Glutamatergic neuron (in vitro differentiated cells): ENCODE data around the gene HS3ST2. TPM values are rescaled to one million over a fixed set of nuclear protein-coding genes. Genes with fewer than 3 reads are reported as not detected.

Experiments
- DNase-seq: peaks from one replicate; pipeline ENCODE4 v3.0.0; 2022
- H3K27ac Mint-ChIP-seq: one replicate; pipeline ENCODE4 v1.8.0; 2020; ENCODE audit warnings: mild to moderate bottlenecking, mixed read lengths, inconsistent platforms; ENCODE audit not compliant: unreplicated experiment
- H3K27me3 Mint-ChIP-seq: one replicate; pipeline ENCODE4 v1.8.0; 2020; ENCODE audit warnings: mild to moderate bottlenecking, moderate library complexity, mixed read lengths, inconsistent platforms; ENCODE audit not compliant: unreplicated experiment
- H3K36me3 Mint-ChIP-seq: one replicate; pipeline ENCODE4 v1.8.0; 2020; ENCODE audit warnings: mild to moderate bottlenecking, mixed read lengths, inconsistent platforms; ENCODE audit not compliant: unreplicated experiment
- H3K4me1 Mint-ChIP-seq: one replicate; pipeline ENCODE4 v1.8.0; 2020; ENCODE audit warnings: mild to moderate bottlenecking, low read depth, mixed read lengths, inconsistent platforms; ENCODE audit not compliant: unreplicated experiment
- H3K4me3 Mint-ChIP-seq: one replicate; pipeline ENCODE4 v1.8.0; 2020; ENCODE audit warnings: mild to moderate bottlenecking, mixed read lengths, inconsistent platforms; ENCODE audit not compliant: unreplicated experiment
- H3K9me3 Mint-ChIP-seq: one replicate; pipeline ENCODE4 v1.8.0; 2020; ENCODE audit warnings: mild to moderate bottlenecking, moderate library complexity, mixed read lengths, inconsistent platforms; ENCODE audit not compliant: unreplicated experiment
- total RNA-seq: library from RNA; stranded (reverse); fragmentation: NEBNext Ultra II Directional; extraction: Animal tissue kit (Norgen Biotek cat#: 25700); gene quantifications from one replicate; pipeline ENCODE4 v1.2.1, GENCODE V29; 2021; ENCODE audit not compliant: unreplicated experiment
- TF ChIP-seq, protein P1 (sequence below): fragments of 200-600 bp; sonication (generic); IDR thresholded peaks from one replicate; pipeline ENCODE4 v1.5.0; 2021; ENCODE audit not compliant: partially characterized antibody, unreplicated experiment

Gene HS3ST2
- total RNA-seq, 1 donor from 2014 or later = 32.5 TPM

DNA sequence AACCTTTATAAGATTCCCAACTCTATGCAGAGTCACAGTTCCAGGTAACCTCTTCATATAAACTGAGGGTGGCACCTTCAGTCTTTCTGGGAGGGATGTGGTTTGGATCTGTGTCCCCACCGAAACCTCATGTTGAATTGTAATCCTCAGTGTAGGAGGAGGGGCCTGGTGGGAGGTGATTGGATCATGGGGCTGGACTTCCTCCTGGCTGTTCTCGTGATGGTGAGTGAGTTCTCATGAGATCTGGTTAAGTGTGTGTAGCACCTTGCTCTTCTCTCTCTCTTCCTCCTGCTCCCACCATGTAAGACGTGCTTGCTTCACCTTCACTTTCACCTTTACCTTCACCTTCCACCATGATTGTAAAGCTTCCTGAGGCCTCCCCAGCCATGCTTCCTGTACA lies 30.5 kb downstream of the HS3ST2 start:
- H3K4me3 Mint-ChIP-seq = no peak overlapping the region
- no peak overlapping the region for H3K27ac Mint-ChIP-seq
- DNase-seq = no peak
- H3K4me1 Mint-ChIP-seq = peaks cover 3% of the 10 kb centered on the region
- TF ChIP-seq, protein P1, sequence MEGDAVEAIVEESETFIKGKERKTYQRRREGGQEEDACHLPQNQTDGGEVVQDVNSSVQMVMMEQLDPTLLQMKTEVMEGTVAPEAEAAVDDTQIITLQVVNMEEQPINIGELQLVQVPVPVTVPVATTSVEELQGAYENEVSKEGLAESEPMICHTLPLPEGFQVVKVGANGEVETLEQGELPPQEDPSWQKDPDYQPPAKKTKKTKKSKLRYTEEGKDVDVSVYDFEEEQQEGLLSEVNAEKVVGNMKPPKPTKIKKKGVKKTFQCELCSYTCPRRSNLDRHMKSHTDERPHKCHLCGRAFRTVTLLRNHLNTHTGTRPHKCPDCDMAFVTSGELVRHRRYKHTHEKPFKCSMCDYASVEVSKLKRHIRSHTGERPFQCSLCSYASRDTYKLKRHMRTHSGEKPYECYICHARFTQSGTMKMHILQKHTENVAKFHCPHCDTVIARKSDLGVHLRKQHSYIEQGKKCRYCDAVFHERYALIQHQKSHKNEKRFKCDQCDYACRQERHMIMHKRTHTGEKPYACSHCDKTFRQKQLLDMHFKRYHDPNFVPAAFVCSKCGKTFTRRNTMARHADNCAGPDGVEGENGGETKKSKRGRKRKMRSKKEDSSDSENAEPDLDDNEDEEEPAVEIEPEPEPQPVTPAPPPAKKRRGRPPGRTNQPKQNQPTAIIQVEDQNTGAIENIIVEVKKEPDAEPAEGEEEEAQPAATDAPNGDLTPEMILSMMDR = no peak
- peaks cover 2% of the 10 kb centered on the region for H3K27me3 Mint-ChIP-seq
- H3K9me3 Mint-ChIP-seq = peaks cover 5% of the 10 kb centered on the region
- peaks cover 4% of the 10 kb centered on the region for H3K36me3 Mint-ChIP-seq

DNA sequence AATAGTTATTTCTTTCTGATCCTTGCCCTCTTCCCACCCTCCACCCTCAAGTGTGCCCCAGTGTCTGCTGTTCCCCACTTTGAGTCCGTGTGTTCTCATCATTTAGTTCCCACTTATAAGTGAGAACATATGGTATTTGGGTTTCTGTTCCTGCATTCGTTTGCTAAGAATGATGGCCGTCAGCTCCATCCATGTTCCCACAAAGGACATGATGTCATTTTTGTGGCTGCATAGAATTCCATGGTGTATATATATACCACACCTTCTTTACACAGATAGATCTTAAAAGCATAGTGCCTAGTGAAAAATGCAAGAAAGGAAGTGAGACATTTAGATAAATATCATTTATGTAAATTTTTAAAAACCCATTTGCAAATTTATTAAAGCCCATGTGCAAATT lies 33.1 kb downstream of the HS3ST2 start:
- no peak overlapping the region for H3K4me3 Mint-ChIP-seq
- no peak for DNase-seq
- H3K27me3 Mint-ChIP-seq = no peaks in the 10 kb centered on the region
- H3K27ac Mint-ChIP-seq = no peak overlapping the region
- TF ChIP-seq, protein P1 = no peak
- H3K4me1 Mint-ChIP-seq = peaks cover 7% of the 10 kb centered on the region
- peaks cover 3% of the 10 kb centered on the region for H3K9me3 Mint-ChIP-seq
- peaks cover 4% of the 10 kb centered on the region for H3K36me3 Mint-ChIP-seq

DNA sequence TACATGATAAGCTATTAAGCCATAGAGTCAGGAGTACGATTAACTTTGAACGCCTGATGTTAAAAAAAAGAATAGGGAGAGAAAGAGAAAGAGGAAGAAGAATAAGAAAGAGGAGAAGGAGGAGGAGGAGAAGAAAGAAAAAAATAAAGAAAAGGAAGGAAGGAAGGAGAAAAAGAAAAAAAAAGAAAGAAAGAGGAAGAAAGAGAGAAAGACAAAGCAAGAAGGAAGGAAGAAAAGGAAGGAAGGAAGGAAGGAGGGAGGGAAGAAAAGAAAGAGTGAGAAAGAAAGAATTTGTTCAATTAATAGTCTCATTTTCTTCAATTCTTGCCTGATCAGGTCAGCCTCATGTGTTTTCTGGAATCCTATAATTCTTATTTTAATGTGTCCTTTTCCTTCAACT lies 33.7 kb downstream of the HS3ST2 start:
- Mint-ChIP-seq H3K4me3 (no peak overlapping the region), H3K36me3 (peaks cover 4% of the 10 kb centered on the region)

DNA sequence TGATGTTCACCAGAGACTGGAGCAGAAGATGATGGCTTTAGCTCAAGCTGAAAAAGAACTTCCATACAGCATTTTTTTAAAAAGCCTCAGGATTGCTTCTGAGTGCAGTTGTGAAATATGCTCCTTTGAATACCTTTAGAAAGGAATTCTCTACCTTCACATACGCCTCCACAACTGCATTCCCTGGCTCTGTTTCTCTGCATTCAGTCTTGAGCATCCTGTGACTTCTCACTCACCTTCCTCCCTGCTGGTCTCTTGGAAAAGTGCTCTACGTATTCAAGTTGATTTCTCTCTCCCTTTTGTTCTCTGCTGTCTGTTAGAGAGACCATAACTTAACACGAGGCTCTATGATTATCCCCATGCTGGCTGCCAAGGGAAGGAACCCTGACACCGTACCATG lies 34.5 kb downstream of the HS3ST2 start:
- Mint-ChIP-seq H3K36me3 (peaks cover 4% of the 10 kb centered on the region), H3K4me1 (peaks cover 9% of the 10 kb centered on the region), H3K9me3 (peaks cover 2% of the 10 kb centered on the region), H3K4me3 (no peak overlapping the region), H3K27me3 (no peaks in the 10 kb centered on the region), H3K27ac (no peak overlapping the region)
- no peak for DNase-seq
- TF ChIP-seq, protein P1 = no peak

More for the DNA sequence above, 33.7 kb downstream of the HS3ST2 start:
- Mint-ChIP-seq H3K4me1 (peaks cover 9% of the 10 kb centered on the region), H3K27me3 (no peaks in the 10 kb centered on the region), H3K9me3 (peaks cover 2% of the 10 kb centered on the region), H3K27ac (no peak overlapping the region)
- no peak for DNase-seq
- TF ChIP-seq, protein P1 = no peak

DNA sequence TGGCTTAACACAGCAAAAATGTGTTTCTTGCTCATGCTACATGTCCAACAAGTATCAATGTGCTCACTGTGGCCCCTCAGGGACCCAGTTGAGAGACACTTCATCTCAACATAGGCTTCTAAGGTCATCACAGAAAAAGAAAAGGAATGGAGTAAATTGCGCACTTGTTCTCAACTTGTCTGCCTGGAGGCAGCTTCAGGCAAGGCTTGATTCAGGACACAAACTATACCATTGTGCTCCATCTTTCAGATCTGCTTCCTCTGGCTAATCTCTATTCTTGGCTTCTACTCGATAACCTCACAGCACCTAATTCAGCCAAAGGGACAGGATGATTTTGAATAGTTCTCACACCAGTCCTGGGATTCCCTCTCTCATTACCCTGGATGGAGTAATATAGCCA lies 35.6 kb downstream of the HS3ST2 start:
- Mint-ChIP-seq H3K27ac (no peak overlapping the region), H3K36me3 (peaks cover 3% of the 10 kb centered on the region), H3K27me3 (no peaks in the 10 kb centered on the region), H3K4me1 (peaks cover 7% of the 10 kb centered on the region), H3K4me3 (no peak overlapping the region), H3K9me3 (peaks cover 2% of the 10 kb centered on the region)
- DNase-seq = no peak
- TF ChIP-seq, protein P1 = no peak
